NCI-H446 treated with DMSO at 0.1 percent for 48 hours (cell line): ENCODE results near the gene SLC28A3.
"Not testable (repeated sequence)": the region's sequence is repeated elsewhere in the genome, so short reads cannot be mapped to it uniquely, and the experiment has no call there.

Source experiments
- DNase-seq: peaks from one replicate; lab custom pipeline; 2025; lab: John Stamatoyannopoulos, UW

Gene SLC28A3, protein sequence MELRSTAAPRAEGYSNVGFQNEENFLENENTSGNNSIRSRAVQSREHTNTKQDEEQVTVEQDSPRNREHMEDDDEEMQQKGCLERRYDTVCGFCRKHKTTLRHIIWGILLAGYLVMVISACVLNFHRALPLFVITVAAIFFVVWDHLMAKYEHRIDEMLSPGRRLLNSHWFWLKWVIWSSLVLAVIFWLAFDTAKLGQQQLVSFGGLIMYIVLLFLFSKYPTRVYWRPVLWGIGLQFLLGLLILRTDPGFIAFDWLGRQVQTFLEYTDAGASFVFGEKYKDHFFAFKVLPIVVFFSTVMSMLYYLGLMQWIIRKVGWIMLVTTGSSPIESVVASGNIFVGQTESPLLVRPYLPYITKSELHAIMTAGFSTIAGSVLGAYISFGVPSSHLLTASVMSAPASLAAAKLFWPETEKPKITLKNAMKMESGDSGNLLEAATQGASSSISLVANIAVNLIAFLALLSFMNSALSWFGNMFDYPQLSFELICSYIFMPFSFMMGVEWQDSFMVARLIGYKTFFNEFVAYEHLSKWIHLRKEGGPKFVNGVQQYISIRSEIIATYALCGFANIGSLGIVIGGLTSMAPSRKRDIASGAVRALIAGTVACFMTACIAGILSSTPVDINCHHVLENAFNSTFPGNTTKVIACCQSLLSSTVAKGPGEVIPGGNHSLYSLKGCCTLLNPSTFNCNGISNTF

DNA sequence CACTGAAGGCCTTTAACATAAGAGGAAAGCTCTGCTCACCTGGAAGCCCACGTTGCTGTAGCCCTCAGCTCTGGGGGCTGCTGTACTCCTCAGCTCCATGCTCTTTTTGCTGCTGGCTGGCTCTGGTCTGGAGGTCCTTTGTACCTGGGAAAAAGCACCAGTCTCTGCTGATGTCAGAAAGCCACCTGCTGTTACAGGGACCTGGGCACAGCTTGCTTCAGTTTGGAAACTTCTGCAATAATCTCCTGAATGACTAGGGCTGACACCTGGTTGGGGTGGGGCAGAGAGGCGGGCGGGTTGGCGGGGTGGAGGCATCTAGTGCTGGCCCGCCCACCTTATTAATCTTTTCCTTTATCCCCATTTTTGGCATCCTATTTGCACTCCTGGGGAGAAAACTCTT is at the start of gene SLC28A3:
Gene SLC28A3 (minus strand): TSS at position 224 of the 400 bp plus-strand sequence. CDS start 125 bp downstream, at position 99.
- DNase-seq = no peak

DNA sequence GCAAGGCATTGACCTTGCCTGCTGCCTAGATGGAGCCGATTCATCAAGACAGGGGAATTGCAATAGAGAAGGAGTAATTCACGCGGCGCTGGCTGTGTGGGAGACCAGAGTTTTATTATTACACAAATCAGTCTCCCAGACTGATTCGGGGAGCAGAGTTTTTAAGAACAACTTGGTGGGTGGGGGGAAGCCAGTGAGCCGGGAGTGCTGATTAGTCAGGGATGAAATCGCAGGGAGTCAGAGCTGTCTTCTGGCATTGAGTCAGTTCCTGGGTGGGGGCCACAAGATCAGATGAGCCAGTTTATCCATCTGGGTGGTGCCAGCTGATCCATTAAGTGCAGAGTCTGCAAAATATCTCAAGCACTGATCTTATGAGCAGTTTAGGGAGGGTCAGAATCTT is 49.7 kb upstream of the SLC28A3 start:
- not testable (repeated sequence) for DNase-seq

DNA sequence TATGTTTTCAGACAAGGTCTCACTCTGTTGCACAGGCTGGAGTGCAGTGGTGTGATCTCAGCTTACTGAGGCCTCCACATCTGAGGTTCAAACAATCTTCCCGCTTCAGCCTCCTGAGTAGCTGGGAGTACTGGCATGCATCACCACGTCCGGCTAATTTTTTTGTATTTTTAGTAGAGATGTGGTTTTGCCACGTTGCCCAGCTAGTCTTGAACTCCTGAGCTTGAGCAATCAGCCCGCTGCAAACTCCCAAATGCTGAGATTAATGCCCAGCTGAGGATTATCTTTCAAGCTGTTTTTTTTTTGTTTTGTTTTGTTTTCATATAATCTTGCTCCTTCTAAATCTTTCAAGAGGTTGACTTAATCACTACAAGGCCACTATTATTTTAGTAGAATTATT is 47.3 kb upstream of the SLC28A3 start:
- DNase-seq = no peak

DNA sequence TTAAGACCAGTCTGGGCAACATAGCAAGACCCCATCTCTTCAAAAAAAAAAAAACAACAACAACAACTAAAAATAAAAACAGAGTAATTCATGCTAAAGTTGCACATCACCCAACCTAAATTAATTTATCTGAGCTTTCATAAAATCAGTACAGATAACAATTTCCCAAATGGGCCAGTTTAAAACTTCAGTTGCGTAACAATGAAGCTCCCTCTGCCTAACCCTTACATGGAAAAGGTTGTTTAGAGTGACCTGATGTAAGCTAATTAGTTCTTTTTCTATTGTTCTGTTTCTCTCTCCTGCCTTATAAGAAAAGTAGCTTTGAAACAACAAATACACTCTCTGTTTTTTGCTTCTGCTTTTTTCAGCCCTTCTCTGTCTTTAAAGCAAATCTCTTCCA is 46.2 kb upstream of the SLC28A3 start:
- DNase-seq = no peak

DNA sequence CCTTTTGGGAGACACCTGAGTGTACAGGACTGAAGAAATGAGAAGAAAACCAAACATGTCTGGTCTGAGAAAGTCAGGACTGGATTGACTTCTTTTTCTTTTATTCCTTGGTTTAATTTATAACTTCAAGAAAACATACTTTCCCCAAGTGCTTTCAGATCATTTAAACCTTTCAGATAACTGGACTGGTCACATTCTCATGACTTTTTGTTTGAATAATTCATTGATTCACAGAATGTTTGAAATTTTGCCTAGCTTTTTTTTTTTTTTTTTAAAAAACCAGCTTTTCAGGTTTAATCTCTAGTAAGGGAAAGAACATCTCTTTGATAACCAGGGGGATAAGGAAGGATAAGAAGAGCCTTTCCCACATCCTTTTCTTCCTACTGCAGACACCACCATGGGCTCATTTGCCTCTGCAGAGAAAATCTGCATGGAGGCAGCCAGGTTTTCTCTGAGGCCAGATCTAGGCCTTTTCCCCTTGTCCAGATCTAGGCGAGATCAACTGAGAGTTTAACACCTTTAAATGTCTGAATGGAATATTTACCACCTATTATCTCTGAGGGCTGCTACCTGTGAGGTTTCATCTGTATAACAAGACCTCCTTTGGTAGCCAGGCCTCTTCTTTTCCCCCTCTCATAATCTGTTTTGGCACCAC is 45.0 kb upstream of the SLC28A3 start:
- no peak for DNase-seq

DNA sequence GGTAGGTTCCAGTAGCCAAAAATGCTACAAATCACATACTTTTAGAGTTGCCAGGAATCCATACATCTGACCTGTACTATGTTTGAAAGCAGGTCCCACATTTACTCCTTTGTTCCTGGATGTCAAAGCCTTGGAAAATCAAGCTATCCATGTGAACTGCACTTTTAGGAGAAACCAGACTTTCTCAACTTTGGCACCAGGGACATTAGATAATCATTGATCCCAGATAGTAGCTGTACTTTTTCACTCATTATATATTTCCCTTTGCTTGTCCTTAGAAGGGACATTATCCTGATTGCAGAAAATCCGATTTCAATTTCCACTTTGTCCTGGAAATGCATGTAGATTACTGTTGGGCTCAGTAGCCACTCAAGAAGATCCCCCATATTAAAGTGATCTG is 44.1 kb upstream of the SLC28A3 start:
- DNase-seq = no peak

DNA sequence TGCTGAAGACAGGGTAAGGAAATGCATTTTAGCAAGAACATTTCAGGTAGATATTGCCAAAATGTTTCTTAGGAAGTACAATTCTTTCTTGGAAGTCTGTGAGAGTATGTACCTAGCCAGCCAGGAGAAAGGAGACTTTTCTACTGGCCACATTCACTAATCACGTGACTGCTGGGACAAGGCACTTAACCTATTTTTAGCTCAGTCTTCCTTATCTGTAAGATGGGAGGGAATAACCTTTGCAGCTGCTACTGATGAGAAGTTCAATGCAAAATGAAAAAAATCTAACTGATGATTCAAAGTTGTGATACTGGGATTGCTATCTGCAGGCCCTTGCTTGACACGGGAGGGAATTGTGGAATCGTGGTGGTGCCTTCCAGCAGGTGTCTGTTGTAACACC is 42.6 kb upstream of the SLC28A3 start:
- no peak for DNase-seq

DNA sequence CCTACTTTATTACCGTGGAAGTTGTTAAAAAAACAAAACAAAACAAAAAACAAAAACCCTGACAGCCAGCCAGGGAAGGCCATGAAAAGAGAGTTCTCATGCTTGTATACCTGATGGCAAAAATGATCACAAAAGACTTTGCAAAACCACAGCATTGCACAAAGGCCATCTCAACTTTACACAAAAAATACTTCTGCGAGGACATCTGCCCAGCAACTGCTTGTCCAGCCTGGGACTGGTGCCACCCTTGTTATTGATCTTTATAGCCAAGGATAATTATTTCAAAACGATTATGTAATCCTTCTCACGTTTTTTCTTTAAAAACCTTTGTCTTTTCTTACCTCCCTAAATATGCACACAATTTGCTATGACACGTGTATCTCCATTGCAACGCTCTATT is 42.2 kb upstream of the SLC28A3 start:
- no peak for DNase-seq

DNA sequence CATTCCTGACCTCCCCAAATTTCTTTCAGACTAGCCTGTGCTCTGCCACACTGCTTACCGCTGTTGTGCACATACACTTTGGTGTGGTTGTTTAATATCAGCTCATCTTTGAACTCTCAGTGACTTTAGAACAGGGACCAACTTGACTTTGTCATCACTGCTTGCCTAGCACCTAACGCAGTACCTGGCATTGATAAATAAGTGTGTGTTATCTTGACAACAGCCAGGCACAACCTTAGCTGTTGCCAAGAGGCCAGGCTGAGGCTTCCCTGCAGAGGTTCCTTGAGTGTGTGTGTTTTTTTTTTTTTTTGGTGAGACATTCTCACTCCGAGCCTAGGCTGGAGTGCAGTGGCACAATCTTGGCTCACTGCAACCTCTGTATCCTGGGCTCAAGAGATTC is 41.0 kb upstream of the SLC28A3 start:
- no peak for DNase-seq

DNA sequence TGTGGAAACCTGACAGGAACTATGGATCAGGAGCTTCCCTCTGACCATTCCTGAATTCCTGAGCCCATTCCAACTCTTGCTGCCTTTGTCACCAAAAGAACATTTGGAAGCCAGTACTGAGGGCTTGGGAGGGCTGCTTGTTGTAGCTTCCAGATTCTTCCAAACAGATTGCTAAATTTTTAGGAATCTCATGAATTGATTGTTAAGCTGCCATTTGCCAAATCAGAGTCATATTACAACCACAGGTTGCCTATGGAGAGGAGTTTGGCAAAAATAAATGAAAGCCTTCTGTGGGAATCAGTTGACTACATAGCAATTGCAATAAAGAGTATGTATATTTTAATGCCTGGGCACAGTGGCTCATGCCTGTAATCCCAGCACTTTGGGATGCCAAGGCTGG is 39.2 kb upstream of the SLC28A3 start:
- DNase-seq = no peak

DNA sequence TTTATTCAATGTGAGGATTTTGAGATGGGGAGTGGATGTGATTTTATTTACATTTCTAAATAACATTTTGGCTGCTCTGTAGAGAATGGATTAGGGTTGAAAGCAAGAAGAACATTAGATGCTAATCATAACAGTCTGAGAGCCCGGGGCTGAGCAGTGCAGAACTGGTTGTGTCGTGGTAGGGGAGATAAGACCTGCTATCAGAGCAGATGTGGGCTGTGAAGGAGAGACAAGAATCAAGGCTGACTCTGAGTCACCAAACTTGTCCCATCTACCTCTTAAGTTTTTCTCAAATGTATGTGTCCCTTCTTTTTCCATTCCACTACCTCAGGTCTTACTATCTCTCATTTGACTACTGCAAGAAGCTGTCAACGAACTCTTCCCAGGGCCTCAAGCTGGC is 35.4 kb upstream of the SLC28A3 start:
- no peak for DNase-seq

DNA sequence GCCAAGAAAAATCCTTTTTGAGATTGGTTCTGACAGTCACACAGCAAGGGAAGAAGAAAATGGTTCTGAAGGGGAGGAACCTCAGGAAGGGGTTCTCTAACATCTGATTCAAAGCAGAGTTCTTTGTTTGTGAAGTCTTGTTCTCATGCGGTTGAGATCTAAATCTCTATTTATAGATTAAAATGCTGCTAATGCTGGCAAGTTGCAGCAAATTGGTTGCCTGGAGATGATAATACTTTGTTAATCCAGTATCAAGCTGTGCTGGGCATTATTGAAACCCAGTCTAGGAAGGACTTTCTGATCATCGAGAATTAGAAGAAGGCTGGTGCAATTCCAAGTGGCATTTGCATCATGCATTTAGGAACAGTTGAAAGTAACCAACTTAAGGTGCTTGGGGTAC is 34.0 kb upstream of the SLC28A3 start:
- DNase-seq = no peak

DNA sequence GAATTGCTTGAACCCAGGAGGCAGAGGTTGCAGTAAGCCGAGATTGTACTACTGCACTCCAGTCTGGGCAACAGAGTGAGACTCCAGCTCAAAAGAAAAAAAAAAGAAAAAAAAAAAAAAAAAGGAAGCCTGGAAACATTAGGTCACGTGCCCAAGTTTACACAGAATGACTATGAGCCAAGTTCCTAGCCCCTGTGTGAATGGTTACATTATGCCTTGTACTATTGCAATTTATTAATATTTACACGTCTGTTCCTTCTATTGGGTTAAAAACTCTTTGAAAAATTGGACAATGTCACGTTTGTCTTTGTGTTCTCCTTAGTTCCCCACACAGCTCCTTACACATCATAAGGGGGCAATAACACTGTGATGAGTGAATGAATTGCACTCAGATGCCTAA is 33.5 kb upstream of the SLC28A3 start:
- no peak for DNase-seq

DNA sequence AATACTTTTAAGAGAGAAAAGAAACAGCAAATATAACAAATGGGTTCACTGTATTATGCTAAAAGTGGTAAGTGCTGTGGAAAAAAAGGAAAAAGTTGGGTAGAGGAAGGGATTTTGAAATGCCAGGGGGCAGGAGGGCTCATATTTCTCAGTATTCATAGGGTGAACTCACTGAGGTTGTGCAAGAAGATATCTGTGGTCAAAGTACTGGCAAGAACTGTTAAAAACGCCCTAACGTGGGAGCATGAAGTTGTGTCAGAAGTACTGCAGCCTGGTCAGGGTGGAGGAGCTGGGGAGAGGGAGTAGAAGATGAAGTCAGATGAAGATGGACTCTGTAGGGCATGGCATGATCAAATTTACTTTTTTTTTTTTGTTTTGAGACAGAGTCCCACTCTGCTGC is 31.2 kb upstream of the SLC28A3 start:
- DNase-seq = no peak

DNA sequence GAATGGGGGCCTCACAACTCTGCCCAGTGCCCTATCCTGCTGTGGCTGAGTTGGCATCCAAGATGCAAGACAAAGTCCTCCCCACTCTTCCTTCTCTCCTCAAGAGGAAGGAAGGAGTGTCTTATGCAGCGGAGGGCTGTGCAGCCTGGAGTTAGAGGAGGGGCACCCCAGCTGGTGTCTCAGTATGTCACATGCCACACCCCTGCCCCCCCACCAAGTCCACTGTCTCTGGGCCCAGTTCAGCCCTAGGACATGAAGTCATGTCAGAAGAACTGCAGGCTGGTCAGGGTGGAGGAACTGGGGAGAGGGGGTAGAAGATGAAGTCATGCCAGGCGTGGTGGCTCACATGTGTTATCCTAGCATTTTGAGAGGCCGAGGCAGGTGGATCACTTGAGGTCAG is 28.0 kb upstream of the SLC28A3 start:
- no peak for DNase-seq

DNA sequence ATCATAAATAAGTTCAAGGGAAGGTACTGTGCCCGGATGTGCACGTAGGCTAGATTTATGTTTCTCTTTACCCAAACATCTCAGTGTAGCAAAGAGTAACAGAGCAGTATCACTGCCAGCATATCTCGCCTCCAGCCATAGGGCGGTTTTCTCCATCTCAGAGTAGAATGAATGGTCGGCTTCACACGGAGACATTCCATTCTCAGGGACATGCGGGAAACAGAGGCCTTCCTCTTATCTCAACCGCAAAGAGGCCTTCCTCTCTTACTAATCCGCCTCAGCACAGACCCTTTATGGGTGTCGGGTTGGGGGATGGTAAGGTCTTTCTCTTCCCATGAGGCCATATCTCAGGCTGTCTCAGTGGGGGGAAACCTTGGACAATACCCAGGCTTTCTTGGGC is 27.2 kb upstream of the SLC28A3 start:
- not testable (repeated sequence) for DNase-seq

DNA sequence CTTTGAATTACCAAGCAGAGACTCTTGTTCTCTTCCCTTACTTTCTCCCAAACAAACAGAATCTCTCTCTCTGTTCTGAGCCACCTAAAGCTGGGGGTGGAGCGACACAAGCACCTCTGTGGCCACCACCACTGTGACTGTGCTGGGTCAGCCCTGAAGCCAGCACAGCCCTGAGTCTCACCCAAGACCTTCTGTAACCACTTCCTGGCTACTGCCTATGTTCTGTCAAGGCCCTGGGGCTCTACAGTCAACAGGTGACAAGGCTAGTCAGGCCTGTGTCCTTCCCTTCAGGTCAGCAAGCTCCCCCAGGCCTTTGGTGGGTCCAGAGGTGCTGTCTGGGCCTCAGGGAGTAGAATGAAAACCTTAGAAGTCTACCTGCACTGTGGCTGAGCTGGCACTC is 26.1 kb upstream of the SLC28A3 start:
- DNase-seq = no peak

DNA sequence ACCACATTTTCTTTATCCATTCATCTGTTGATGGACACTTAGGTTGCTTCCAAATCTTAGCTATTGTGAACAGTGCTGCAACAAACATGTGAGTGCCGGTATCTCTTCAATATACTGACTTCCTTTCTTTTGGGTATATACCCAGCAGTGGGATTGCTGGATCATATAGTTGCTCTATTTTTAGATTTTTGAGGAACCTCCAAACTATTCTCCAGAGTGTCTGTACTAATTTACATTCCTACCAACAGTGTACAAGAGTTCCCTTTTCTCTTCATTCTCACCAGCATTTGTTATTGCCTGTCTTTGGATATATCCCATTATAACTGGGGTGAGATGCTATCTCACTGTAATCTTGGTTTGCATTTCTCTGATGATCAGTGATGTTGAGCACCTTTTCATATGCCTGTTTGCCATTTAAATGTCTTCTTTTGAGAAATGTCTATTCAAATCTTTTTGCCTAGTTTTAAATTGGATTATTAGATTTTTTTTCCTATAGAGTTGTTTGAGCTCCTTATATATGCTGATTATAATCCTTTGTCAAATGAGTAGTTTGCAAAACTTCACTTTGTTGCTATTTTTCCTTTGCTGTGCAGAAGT is 24.4 kb upstream of the SLC28A3 start:
- not testable (repeated sequence) for DNase-seq

DNA sequence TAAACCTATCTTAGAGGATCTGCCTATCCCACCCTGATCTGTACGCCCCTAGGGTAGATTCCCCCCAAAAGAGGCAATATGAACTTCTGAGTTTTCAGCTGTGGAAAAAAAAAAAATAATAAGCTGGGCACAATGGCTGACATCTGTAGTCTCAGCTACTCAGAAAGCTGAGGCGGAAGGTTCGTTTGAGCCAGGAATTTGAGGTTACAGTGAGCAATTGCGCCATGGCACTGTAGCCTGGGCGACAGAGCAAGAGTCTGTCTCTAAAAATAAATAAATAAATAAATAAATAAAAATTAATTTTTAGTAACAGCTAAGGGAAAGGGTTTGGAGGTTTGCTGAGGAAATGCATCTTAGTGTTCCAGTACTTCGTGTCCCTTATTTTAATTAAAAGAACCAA is 21.1 kb upstream of the SLC28A3 start:
- DNase-seq = no peak

DNA sequence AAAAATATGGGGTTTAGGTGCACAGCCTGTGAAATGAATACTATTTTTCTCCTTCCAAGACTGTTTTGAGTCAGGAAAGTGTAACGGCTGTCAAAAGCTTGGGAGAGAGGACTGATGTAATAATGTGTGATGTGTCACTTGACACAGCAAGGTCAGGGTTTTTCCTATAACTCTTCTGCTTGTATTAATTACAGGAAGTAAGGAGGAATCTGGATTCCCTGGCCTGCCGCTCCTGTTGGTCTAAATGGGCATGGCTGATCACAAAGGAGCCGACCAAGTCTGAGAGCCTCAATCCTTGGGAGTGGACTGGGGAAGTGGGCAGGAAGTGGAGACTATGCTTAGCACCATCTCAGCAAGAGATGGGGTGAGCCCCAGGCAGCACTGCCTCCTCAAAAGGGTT is 16.7 kb upstream of the SLC28A3 start:
- DNase-seq = no peak

DNA sequence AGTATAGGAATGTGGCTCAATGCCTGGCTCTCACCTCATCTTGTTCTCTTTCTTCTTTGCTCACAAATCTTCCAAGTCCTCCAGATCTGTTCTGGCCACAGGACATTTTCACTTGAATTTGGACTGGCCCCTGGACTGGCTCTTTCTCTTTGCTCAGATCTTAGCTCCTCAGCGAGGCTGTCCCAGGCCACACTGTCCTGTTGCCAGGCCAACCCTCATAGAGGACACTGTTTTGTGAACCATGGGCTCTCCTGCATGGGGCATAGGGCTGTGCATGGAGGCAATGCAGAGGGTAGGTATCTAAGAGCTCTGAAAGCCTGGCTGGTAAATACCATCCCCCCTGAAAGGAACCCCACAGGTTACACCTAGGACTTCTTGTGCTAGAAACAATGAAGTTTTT is 13.5 kb upstream of the SLC28A3 start:
- DNase-seq = no peak

DNA sequence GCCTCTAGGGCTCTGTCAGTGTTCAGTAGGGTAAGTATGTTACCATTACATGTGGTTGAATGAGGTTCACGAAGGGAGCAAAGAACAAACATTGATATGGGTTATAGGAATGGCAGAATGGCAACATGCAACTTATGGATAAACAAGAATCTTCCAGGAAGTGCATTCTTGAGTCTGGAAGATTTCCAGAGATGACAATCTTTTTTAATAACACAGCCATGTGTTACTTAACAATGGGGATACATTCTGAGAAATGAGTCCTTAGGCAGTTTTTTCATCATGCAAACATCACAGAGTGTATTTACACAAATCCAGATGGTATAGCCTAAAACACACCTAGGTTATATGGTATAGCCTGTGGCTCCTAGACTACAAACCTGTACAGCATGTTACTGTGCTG is 9.1 kb upstream of the SLC28A3 start:
- DNase-seq = no peak

DNA sequence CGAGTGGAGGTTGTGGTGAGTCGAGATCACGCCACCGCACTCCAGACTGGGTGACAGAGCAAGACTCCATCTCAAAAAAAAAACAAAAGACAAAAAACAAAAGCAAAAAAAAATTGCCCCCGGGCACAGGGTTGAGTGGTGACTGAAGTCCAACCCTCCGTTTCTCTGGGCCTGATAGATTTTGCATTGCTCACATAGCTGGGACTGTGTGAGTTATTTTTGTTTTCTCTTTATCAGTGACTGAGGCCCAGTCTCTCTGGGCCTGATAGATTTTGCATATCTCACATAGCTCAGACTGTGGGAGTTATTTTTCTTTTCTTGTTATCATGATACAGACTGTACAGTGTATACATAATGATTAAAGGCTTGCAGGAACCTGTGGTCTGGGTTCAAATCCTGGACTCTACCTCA is 2.6 kb upstream of the SLC28A3 start:
- no peak for DNase-seq
